Measurements from ENCODE around the gene BTBD9. TPM values are rescaled to one million over a fixed set of nuclear protein-coding genes. Genes with fewer than 3 reads are reported as not detected.

BTBD9 gene
- total and polyA plus RNA-seq, 2 donors (not counting 3 experiments of a cell fraction or from before 2014, with no cell fraction given) = 4.9 to 15.0 TPM

GRCh38 chr6:38554014-38554413 is 85.7 kb downstream of the BTBD9 start:
- Histone ChIP-seq H4K20me1 (replicated peaks; ENCODE audit: control insufficient read depth, extremely low read depth, insufficient read depth, low read length) (no peaks in the 10 kb centered on the region), H3K9me3 (replicated peaks; ENCODE audit: control insufficient read depth, insufficient read depth, low read length) (no peaks in the 10 kb centered on the region), H3K9me1 (replicated peaks; ENCODE audit: control insufficient read depth, extremely low read depth, insufficient read depth, low read length) (no peaks in the 10 kb centered on the region), H3K36me3 (ENCODE audit: control insufficient read depth in 2 of 2, extremely low read depth in 1 of 2, insufficient read depth in 2 of 2, low read length in 2 of 2) (no peaks in the 10 kb centered on the region), H3K4me1 (ENCODE audit: control insufficient read depth, extremely low read depth, insufficient read depth, low read length) (no peaks in the 10 kb centered on the region), H3K4me2 (ENCODE audit: insufficient read depth, low read length) (no peak overlapping the region), H2AFZ (ENCODE audit: low read depth, low read length) (no peak overlapping the region), H3K27ac (ENCODE audit: insufficient read depth, low read depth, low read length) (no peak overlapping the region), H3K79me2 (ENCODE audit: control insufficient read depth, insufficient read depth, low read length) (no peaks in the 10 kb centered on the region), H3K27me3 (ENCODE audit: control insufficient read depth in 2 of 2, insufficient read depth in 2 of 2, low read length in 2 of 2) (no peaks in the 10 kb centered on the region), H3K4me3 (replicated peaks in 1 of 3; ENCODE audit: insufficient read depth in 1 of 3, low read depth in 1 of 3, low read length in 3 of 3) (no peak overlapping the region), H3K9ac (replicated peaks; ENCODE audit: extremely low read depth, insufficient read depth, low read length) (no peak overlapping the region)
- FAIRE-seq (no peak), DNase-seq (ENCODE audit: low read depth, low spot score) (no peak)
- BruUV-seq (replicated peaks) = no TSS peak
- POLR2A ChIA-PET = no interaction called here
- CTCF ChIA-PET = interaction anchor here (2.1 kb wide), 1 partner anchor 17 kb away, joined by 5 read pairs; no protein-coding TSS in a partner anchor
- intact Hi-C loops (cut with micrococcal nuclease) (no loop called here), dilution Hi-C loops (cut with MboI; ENCODE audit: extremely low pct_ligation_motif_present, low sequenced_read_pairs) (no loop called here)
- TF ChIP-seq MAX (IDR thresholded peaks at IDR 0.05; ENCODE audit: insufficient read depth, insufficient read length) = no peak

GRCh38 chr6:38552121-38552520 is 87.6 kb downstream of the BTBD9 start:
- DNase-seq (ENCODE audit: low read depth, low spot score) = no peak
- CTCF ChIA-PET = no interaction called here
- dilution Hi-C loops (cut with MboI; ENCODE audit: extremely low pct_ligation_motif_present, low sequenced_read_pairs) = no loop called here

More at GRCh38 chr6:38552121-38552520, 87.6 kb downstream of the BTBD9 start:
- Histone ChIP-seq H4K20me1 (replicated peaks; ENCODE audit: control insufficient read depth, extremely low read depth, insufficient read depth, low read length) (no peaks in the 10 kb centered on the region), H3K27ac (ENCODE audit: insufficient read depth, low read depth, low read length) (no peak overlapping the region), H3K9me3 (replicated peaks; ENCODE audit: control insufficient read depth, insufficient read depth, low read length) (no peaks in the 10 kb centered on the region), H3K4me3 (replicated peaks in 1 of 3; ENCODE audit: insufficient read depth in 1 of 3, low read depth in 1 of 3, low read length in 3 of 3) (no peak overlapping the region), H3K4me2 (ENCODE audit: insufficient read depth, low read length) (no peak overlapping the region), H3K27me3 (ENCODE audit: control insufficient read depth in 2 of 2, insufficient read depth in 2 of 2, low read length in 2 of 2) (no peaks in the 10 kb centered on the region), H3K9ac (replicated peaks; ENCODE audit: extremely low read depth, insufficient read depth, low read length) (no peak overlapping the region), H3K36me3 (ENCODE audit: control insufficient read depth in 2 of 2, extremely low read depth in 1 of 2, insufficient read depth in 2 of 2, low read length in 2 of 2) (no peaks in the 10 kb centered on the region), H3K79me2 (ENCODE audit: control insufficient read depth, insufficient read depth, low read length) (no peaks in the 10 kb centered on the region), H2AFZ (ENCODE audit: low read depth, low read length) (no peak overlapping the region), H3K9me1 (replicated peaks; ENCODE audit: control insufficient read depth, extremely low read depth, insufficient read depth, low read length) (no peaks in the 10 kb centered on the region), H3K4me1 (ENCODE audit: control insufficient read depth, extremely low read depth, insufficient read depth, low read length) (no peaks in the 10 kb centered on the region)
- POLR2A ChIA-PET = no interaction called here
- FAIRE-seq = no peak
- no peak for TF ChIP-seq GATA2 (IDR thresholded peaks at IDR 0.05; ENCODE audit: insufficient read depth, insufficient read length, low read depth, low read length)
- TF ChIP-seq FOS (IDR thresholded peaks at IDR 0.05; ENCODE audit: borderline replicate concordance, insufficient read depth, low read length) = no peak
- no peak for TF ChIP-seq MYC (IDR thresholded peaks at IDR 0.05; ENCODE audit: low read depth, low read length)
- TF ChIP-seq EZH2 (IDR thresholded peaks at IDR 0.05; ENCODE audit: borderline replicate concordance, low read depth, low read length, severe bottlenecking) = no peak
- TF ChIP-seq JUN (IDR thresholded peaks at IDR 0.05; ENCODE audit: borderline replicate concordance, insufficient read depth, insufficient read length, low read depth) = no peak
- no peak for TF ChIP-seq POLR2AphosphoS5 (IDR thresholded peaks at IDR 0.05; ENCODE audit: insufficient read depth, low read depth, low read length)
- no peak for TF ChIP-seq POLR2A (IDR thresholded peaks at IDR 0.05; ENCODE audit: low read depth, low read length)
- TF ChIP-seq CTCF (IDR thresholded peaks at IDR 0.05; ENCODE audit: extremely low read depth in 1 of 2, insufficient read depth in 1 of 2, low read depth in 1 of 2, low read length in 2 of 2) = no peak
- TF ChIP-seq MAX (IDR thresholded peaks at IDR 0.05; ENCODE audit: insufficient read depth, insufficient read length) = no peak
- intact Hi-C loops (cut with micrococcal nuclease) = no loop called here
- BruUV-seq (replicated peaks) = no TSS peak

All from endothelial cell of umbilical vein (primary cell).